Mesenchymal stem cell (in vitro differentiated cells and primary cell): ENCODE data around the gene BCAR1. TPM values are rescaled to one million over a fixed set of nuclear protein-coding genes. Genes with fewer than 3 reads are reported as not detected.

Experiments
- DNase-seq: peaks from one replicate; pipeline ENCODE4 v3.0.0-alpha.2; 2013
- H2AFZ ChIP-seq: one replicate; pipeline ENCODE4 v1.6.1; 2013; ENCODE audit warnings: low read depth, mild to moderate bottlenecking, control low read depth, inconsistent platforms, low read length, moderate library complexity
- H2AK5ac ChIP-seq: 2 replicates; pipeline ENCODE4 v1.6.1; 2013; ENCODE audit warnings: low read length, moderate library complexity, mild to moderate bottlenecking, inconsistent platforms; ENCODE audit not compliant: severe bottlenecking
- H2BK120ac ChIP-seq: one replicate; pipeline ENCODE4 v1.6.1; 2013; ENCODE audit warnings: low read depth, mild to moderate bottlenecking, inconsistent platforms, low read length, moderate library complexity
- H2BK12ac ChIP-seq, 2 experiments: one replicate each; pipeline ENCODE4 v1.6.1; 2013; ENCODE audit warnings: inconsistent platforms in 2 of 2, low read length in 2 of 2, mild to moderate bottlenecking in 2 of 2, moderate library complexity in 2 of 2, control low read depth in 1 of 2
- H2BK15ac ChIP-seq: one replicate; pipeline ENCODE4 v1.6.1; 2013; ENCODE audit warnings: mild to moderate bottlenecking, low read depth, inconsistent platforms; ENCODE audit not compliant: poor library complexity, severe bottlenecking
- H2BK5ac ChIP-seq: 2 replicates; pipeline ENCODE4 v1.6.1; 2013; ENCODE audit warnings: low read depth, mild to moderate bottlenecking, low read length, control low read depth, inconsistent platforms; ENCODE audit not compliant: poor library complexity, severe bottlenecking
- H3K14ac ChIP-seq, 2 experiments: one replicate each; pipeline ENCODE4 v1.6.1; 2013; ENCODE audit warnings: inconsistent platforms in 2 of 2, low read length in 2 of 2, control low read depth in 1 of 2, mild to moderate bottlenecking in 1 of 2, moderate library complexity in 1 of 2
- H3K18ac ChIP-seq, 2 experiments: one replicate each; pipeline ENCODE4 v1.6.1; 2013; ENCODE audit warnings: inconsistent platforms in 2 of 2, low read length in 2 of 2, control low read depth in 1 of 2, low read depth in 1 of 2, mild to moderate bottlenecking in 1 of 2
- H3K23ac ChIP-seq, 2 experiments: one replicate each; pipeline ENCODE4 v1.6.1; 2013; ENCODE audit warnings: inconsistent platforms in 2 of 2, low read length in 2 of 2, mild to moderate bottlenecking in 2 of 2, moderate library complexity in 2 of 2, control low read depth in 1 of 2
- H3K27ac ChIP-seq: 2 replicates; pipeline ENCODE4 v1.5.1; 2013; ENCODE audit warnings: mild to moderate bottlenecking, moderate library complexity, low read length, control low read depth, inconsistent platforms; ENCODE audit not compliant: poor library complexity, severe bottlenecking
- H3K27me3 ChIP-seq, 2 experiments: 2 replicates each; pipeline versions ENCODE4 v1.6.1 to v1.7.0; 2013; ENCODE audit warnings: low read length in 2 of 2, mild to moderate bottlenecking in 2 of 2, moderate library complexity in 2 of 2, control low read depth in 1 of 2, inconsistent platforms in 1 of 2; ENCODE audit not compliant: control insufficient read depth in 1 of 2, insufficient read depth in 1 of 2
- H3K36me3 ChIP-seq, 2 experiments: 2 replicates each; pipeline versions ENCODE4 v1.6.1 to v1.7.0; 2013; ENCODE audit warnings: low read length in 2 of 2, control low read depth in 1 of 2, inconsistent platforms in 1 of 2, low read depth in 1 of 2, mild to moderate bottlenecking in 1 of 2; ENCODE audit not compliant: insufficient read depth in 2 of 2, control insufficient read depth in 1 of 2
- H3K4ac ChIP-seq, 2 experiments: one replicate each; pipeline ENCODE4 v1.6.1; 2013; ENCODE audit warnings: inconsistent platforms in 2 of 2, low read length in 2 of 2, mild to moderate bottlenecking in 2 of 2, moderate library complexity in 2 of 2, control low read depth in 1 of 2, low read depth in 1 of 2
- H3K4me1 ChIP-seq: 2 replicates; pipeline ENCODE4 v1.6.1; 2013; ENCODE audit warnings: low read depth, low read length, control low read depth; ENCODE audit not compliant: control insufficient read depth, insufficient read depth
- H3K4me2 ChIP-seq: 2 replicates; pipeline ENCODE4 v1.6.1; 2013; ENCODE audit warnings: low read length, mild to moderate bottlenecking, inconsistent platforms; ENCODE audit not compliant: poor library complexity, severe bottlenecking
- H3K4me3 ChIP-seq, 2 experiments: 2 replicates each; pipeline versions ENCODE4 v1.5.1 to v1.7.0; 2013; ENCODE audit warnings: low read length in 2 of 2, mild to moderate bottlenecking in 2 of 2, control low read depth in 1 of 2, low read depth in 1 of 2; ENCODE audit not compliant: insufficient read depth in 1 of 2
- H3K79me1 ChIP-seq: replicated peaks from 2 replicates; pipeline ENCODE4 v1.6.1; 2013; ENCODE audit warnings: mild to moderate bottlenecking, control low read depth, low read length, inconsistent platforms; ENCODE audit not compliant: poor library complexity, severe bottlenecking
- H3K9ac ChIP-seq: 2 replicates; pipeline ENCODE4 v1.7.0; 2013; ENCODE audit warnings: mild to moderate bottlenecking, low read length, moderate library complexity
- H3K9me3 ChIP-seq: 2 replicates; pipeline ENCODE4 v1.7.0; 2013; ENCODE audit warnings: mild to moderate bottlenecking, low read length; ENCODE audit not compliant: control insufficient read depth
- H4K8ac ChIP-seq: one replicate; pipeline ENCODE4 v1.6.1; 2013; ENCODE audit warnings: inconsistent platforms, mild to moderate bottlenecking, low read length, moderate library complexity
- H4K91ac ChIP-seq: one replicate; pipeline ENCODE4 v1.6.1; 2013; ENCODE audit warnings: mild to moderate bottlenecking, low read length, inconsistent platforms
- WGBS: methylation state at CpG from one replicate; pipeline ENCODE4 v1.1.7; 2013; ENCODE audit warnings: mixed read lengths; 5-methylcytosine and 5-hydroxymethylcytosine counted together
- small RNA-seq: library from polyadenylated mRNA; stranded (forward); fragments of <200 nt; extraction: miRNeasy Mini kit (QIAGEN cat#:217004); gene quantifications from one replicate; pipeline ENCODE3, GENCODE V24; 2013; ENCODE audit warnings: low read depth

BCAR1 gene

DNA sequence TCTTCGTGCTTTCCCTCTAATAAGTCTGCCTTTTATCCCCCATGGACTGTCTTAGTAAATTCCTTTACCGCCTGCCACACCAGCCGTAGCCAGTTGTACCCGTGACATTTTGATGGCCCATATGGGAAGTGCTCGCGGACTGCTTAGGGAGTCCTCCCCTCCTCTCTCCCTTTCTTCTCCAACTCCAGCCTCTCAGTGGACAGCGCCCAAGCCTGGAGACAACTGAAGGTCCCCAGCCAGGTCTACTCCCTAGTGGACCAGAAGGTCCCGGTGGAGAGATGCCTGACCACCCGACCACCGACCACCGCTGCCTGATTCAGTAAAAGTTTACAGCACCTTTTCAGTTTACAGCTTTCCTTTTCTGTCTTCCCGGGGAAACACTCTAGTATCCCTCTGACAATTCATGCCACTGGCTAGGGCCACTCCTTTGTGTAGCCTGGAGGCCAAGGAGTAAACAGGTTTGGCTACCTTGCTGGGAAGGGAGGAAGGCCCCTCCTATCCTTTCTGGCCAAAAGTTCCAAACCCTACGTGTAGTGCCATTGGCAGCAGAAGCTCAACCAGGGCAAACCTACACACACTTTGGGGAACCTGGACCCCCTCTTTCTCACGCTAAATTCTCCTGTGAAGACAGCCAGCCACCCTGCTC is 62.5 kb downstream of the BCAR1 start:
- DNase-seq: no peak
- Histone ChIP-seq H3K27me3 (peaks cover 11 to 16% of the 10 kb centered on the region in 2 experiments), H3K23ac (no peak overlapping the region), H3K18ac (no peak overlapping the region), H2BK120ac (no peak overlapping the region), H3K4me1 (no peaks in the 10 kb centered on the region), H4K91ac (no peak overlapping the region), H3K27ac (no peak overlapping the region), H2BK15ac (no peak overlapping the region), H3K14ac (no peak overlapping the region), H2AK5ac (no peak overlapping the region), H3K4ac (no peak overlapping the region), H3K36me3 (no peaks in the 10 kb centered on the region), H2BK5ac (no peak overlapping the region), H3K4me3 (no peak overlapping the region), H3K9ac (no peak overlapping the region), H2BK12ac (no peak overlapping the region), H2AFZ (no peak overlapping the region), H3K9me3 (peaks cover 42% of the 10 kb centered on the region), H4K8ac (no peak overlapping the region), H3K4me2 (no peak overlapping the region), H3K79me1 (no peaks in the 10 kb centered on the region)
- 87% methylated on average over 14 of the region's 14 CpGs for WGBS

DNA sequence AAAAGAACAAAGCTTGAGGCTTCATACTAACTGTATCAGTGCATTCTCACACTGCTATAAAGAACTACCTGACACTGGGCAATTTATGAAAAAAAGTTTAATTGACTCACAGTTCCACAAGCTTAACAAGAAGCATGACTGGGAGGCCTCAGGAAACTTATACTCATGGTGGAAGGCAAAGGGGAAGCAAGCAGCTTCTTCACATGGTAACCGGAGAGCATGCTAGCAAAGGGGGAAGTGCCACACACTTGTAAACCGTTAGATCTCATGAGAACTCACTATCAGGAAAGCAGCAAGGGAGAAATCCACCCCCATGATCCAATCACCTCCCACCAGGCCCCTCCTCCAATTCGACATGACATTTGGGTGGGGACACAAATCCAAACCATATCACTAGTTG is 69.8 kb downstream of the BCAR1 start:
- no peak for DNase-seq
- H3K23ac ChIP-seq: no peak overlapping the region
- no peak overlapping the region for H3K4ac ChIP-seq
- no peaks in the 10 kb centered on the region for H3K36me3 ChIP-seq
- H3K18ac ChIP-seq: no peak overlapping the region
- H2BK120ac ChIP-seq: no peak overlapping the region
- no peak overlapping the region for H2BK5ac ChIP-seq
- no peak overlapping the region for H3K4me2 ChIP-seq
- peaks cover 51% of the 10 kb centered on the region for H3K9me3 ChIP-seq
- H2BK12ac ChIP-seq: no peak overlapping the region
- no peak overlapping the region for H2AFZ ChIP-seq
- H3K27ac ChIP-seq: no peak overlapping the region
- H3K79me1 ChIP-seq: no peaks in the 10 kb centered on the region
- no peaks in the 10 kb centered on the region for H3K4me1 ChIP-seq
- H3K14ac ChIP-seq: no peak overlapping the region
- H4K8ac ChIP-seq: no peak overlapping the region
- no peak overlapping the region for H2BK15ac ChIP-seq
- no peak overlapping the region for H3K9ac ChIP-seq
- no peak overlapping the region for H2AK5ac ChIP-seq
- 63% methylated on average over 3 of the region's 3 CpGs for WGBS
- no peaks in the 10 kb centered on the region for H3K27me3 ChIP-seq
- H3K4me3 ChIP-seq: no peak overlapping the region
- H4K91ac ChIP-seq: no peak overlapping the region

DNA sequence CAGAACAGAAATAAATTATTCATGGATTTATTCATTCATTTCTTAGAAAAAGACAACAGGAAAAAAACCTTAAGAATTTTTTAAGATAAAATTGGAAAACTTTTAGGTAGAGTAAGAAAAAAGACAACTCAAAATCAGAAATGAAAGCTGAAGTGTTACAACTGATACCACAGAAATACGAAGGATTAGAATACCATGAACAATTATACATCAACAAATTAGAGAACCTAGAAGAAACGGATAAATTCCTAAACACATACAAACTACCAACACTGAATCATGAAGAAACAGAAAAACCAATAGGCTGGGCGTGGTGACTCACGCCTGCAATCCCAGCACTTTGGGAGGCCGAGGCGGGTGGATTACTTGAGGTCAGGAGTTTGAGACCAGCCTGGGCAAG is 72.2 kb downstream of the BCAR1 start:
- DNase-seq: no peak
- H3K14ac ChIP-seq: no peak overlapping the region
- H3K36me3 ChIP-seq: peaks cover 0 to 5% of the 10 kb centered on the region in 2 experiments
- WGBS: 82% methylated on average over 6 of the region's 6 CpGs
- no peak overlapping the region for H3K27ac ChIP-seq
- no peak overlapping the region for H3K18ac ChIP-seq
- no peak overlapping the region for H3K23ac ChIP-seq
- no peaks in the 10 kb centered on the region for H3K27me3 ChIP-seq
- H3K4me2 ChIP-seq: no peak overlapping the region
- no peak overlapping the region for H3K9ac ChIP-seq
- H3K4me1 ChIP-seq: no peaks in the 10 kb centered on the region
- no peak overlapping the region for H2BK12ac ChIP-seq
- H2BK5ac ChIP-seq: no peak overlapping the region
- H2AK5ac ChIP-seq: no peak overlapping the region
- H3K79me1 ChIP-seq: no peaks in the 10 kb centered on the region
- H2AFZ ChIP-seq: no peak overlapping the region
- no peak overlapping the region for H4K8ac ChIP-seq
- H4K91ac ChIP-seq: no peak overlapping the region
- peaks cover 59% of the 10 kb centered on the region for H3K9me3 ChIP-seq
- H3K4me3 ChIP-seq: no peak overlapping the region
- no peak overlapping the region for H3K4ac ChIP-seq
- H2BK120ac ChIP-seq: no peak overlapping the region
- no peak overlapping the region for H2BK15ac ChIP-seq

Small RNA genes lying within 50 kb of the gene (small RNA-seq; reads per million reads assigned to genes)
- not detected for gene RNU6-758P
